Measurements from ENCODE around the gene SGCG.

Gene SGCG

GRCh38 chr13:23344931-23345595 is 164.3 kb downstream of the SGCG start:
- Histone ChIP-seq H4K20me1 (ENCODE audit: control insufficient read depth, insufficient read depth, low read depth, low read length) (no peaks in the 10 kb centered on the region), H3K27me3 (ENCODE audit: control insufficient read depth, low read length) (no peaks in the 10 kb centered on the region), H3K79me2 (ENCODE audit: control insufficient read depth, low read length) (no peaks in the 10 kb centered on the region), H3K27ac (ENCODE audit: low read depth, low read length) (no peak overlapping the region), H3K9me2 (replicated peaks; ENCODE audit: control insufficient read depth, low read length) (no peaks in the 10 kb centered on the region), H3K36me3 (ENCODE audit: control insufficient read depth, low read length) (no peaks in the 10 kb centered on the region), H3F3A (ENCODE audit: control insufficient read depth, insufficient read depth) (no peaks in the 10 kb centered on the region), H3K4me1 (ENCODE audit: control insufficient read depth, low read length) (no peaks in the 10 kb centered on the region), H3K4me2 (ENCODE audit: low read length) (no peak overlapping the region), H3K4me3 (ENCODE audit: low read length) (no peak overlapping the region), H3K9me3 (ENCODE audit: control insufficient read depth, insufficient read depth, low read length) (no peaks in the 10 kb centered on the region)
- TF ChIP-seq CTCF (IDR thresholded peaks at IDR 0.05; ENCODE audit: low read depth, low read length, poor library complexity, severe bottlenecking) = no peak
- TF ChIP-seq EZH2phosphoT487 (IDR thresholded peaks at IDR 0.05; ENCODE audit: borderline replicate concordance, low read length) = no peak

GRCh38 chr13:23347601-23348000 is 166.8 kb downstream of the SGCG start:
- Histone ChIP-seq H3K27me3 (ENCODE audit: control insufficient read depth, low read length) (no peaks in the 10 kb centered on the region), H3K79me2 (ENCODE audit: control insufficient read depth, low read length) (no peaks in the 10 kb centered on the region), H3K36me3 (ENCODE audit: control insufficient read depth, low read length) (no peaks in the 10 kb centered on the region), H4K20me1 (ENCODE audit: control insufficient read depth, insufficient read depth, low read depth, low read length) (no peaks in the 10 kb centered on the region), H3K27ac (ENCODE audit: low read depth, low read length) (no peak overlapping the region), H3K9me3 (ENCODE audit: control insufficient read depth, insufficient read depth, low read length) (no peaks in the 10 kb centered on the region), H3F3A (ENCODE audit: control insufficient read depth, insufficient read depth) (no peaks in the 10 kb centered on the region), H3K4me2 (ENCODE audit: low read length) (no peak overlapping the region), H3K4me1 (ENCODE audit: control insufficient read depth, low read length) (no peaks in the 10 kb centered on the region), H3K4me3 (ENCODE audit: low read length) (no peak overlapping the region), H3K9me2 (replicated peaks; ENCODE audit: control insufficient read depth, low read length) (no peaks in the 10 kb centered on the region)
- TF ChIP-seq CTCF (IDR thresholded peaks at IDR 0.05; ENCODE audit: low read depth, low read length, poor library complexity, severe bottlenecking) = no peak
- no peak for TF ChIP-seq EZH2phosphoT487 (IDR thresholded peaks at IDR 0.05; ENCODE audit: borderline replicate concordance, low read length)

- H3K9me2 ChIP-seq (replicated peaks; ENCODE audit: control insufficient read depth, low read length) = no peaks in the 10 kb centered on the region
- H3K4me3 ChIP-seq (ENCODE audit: low read length) = no peak overlapping the region
- H3K9me3 ChIP-seq (ENCODE audit: control insufficient read depth, insufficient read depth, low read length) = no peaks in the 10 kb centered on the region
- H4K20me1 ChIP-seq (ENCODE audit: control insufficient read depth, insufficient read depth, low read depth, low read length) = no peaks in the 10 kb centered on the region
- H3K36me3 ChIP-seq (ENCODE audit: control insufficient read depth, low read length) = no peaks in the 10 kb centered on the region
- H3K4me2 ChIP-seq (ENCODE audit: low read length) = no peak overlapping the region
- no peaks in the 10 kb centered on the region for H3K79me2 ChIP-seq (ENCODE audit: control insufficient read depth, low read length)
- no peaks in the 10 kb centered on the region for H3K27me3 ChIP-seq (ENCODE audit: control insufficient read depth, low read length)
- no peak for TF ChIP-seq EZH2phosphoT487 (IDR thresholded peaks at IDR 0.05; ENCODE audit: borderline replicate concordance, low read length)
- no peak overlapping the region for H3K27ac ChIP-seq (ENCODE audit: low read depth, low read length)
- no peaks in the 10 kb centered on the region for H3K4me1 ChIP-seq (ENCODE audit: control insufficient read depth, low read length)
- H3F3A ChIP-seq (ENCODE audit: control insufficient read depth, insufficient read depth) = no peaks in the 10 kb centered on the region
Observed at GRCh38 chr13:23348262-23349127, 167.7 kb downstream of the SGCG start.

Data from DOHH2 (cell line).